Activated CD8-positive, alpha-beta memory T cell treated with anti-CD3 and anti-CD28 coated beads, Interleukin-2, amount 50 U/mL, for 24 hours (primary cell): ENCODE data around the gene UBC.
A peak's percentile ranks its signal among the peaks of the same experiment; 100 is the strongest.
"Not testable (repeated sequence)": the region's sequence is repeated elsewhere in the genome, so short reads cannot be mapped to it uniquely, and the experiment has no call there.

Source experiments
- DNase-seq: peaks from one replicate; pipeline ENCODE4 v3.0.0-alpha.2; 2020; ENCODE audit errors: extremely low read depth

Gene UBC

GRCh38 chr12:124915239-124916236 is 1.1 kb upstream of the UBC start:
- DNase-seq, result no peak

GRCh38 chr12:124913474-124914391 is 717 bp downstream of the UBC start:
- DNase-seq, result peak; percentile 87

- not testable (repeated sequence) for DNase-seq
These were observed 1.7 kb downstream of the UBC start for GRCh38 chr12:124912529-124913287.

- not testable (repeated sequence) for DNase-seq
These were observed 2.9 kb downstream of the UBC start for GRCh38 chr12:124911521-124911920.

GRCh38 chr12:124910561-124911478 is 3.6 kb downstream of the UBC start:
- DNase-seq, result no peak

GRCh38 chr12:124909831-124910560 is 4.5 kb downstream of the UBC start:
- no peak for DNase-seq

GRCh38 chr12:124906606-124907261 is 7.7 kb downstream of the UBC start:
- peak; percentile 81 for DNase-seq

GRCh38 chr12:124904306-124905098 is 9.9 kb downstream of the UBC start:
- no peak for DNase-seq

- no peak for DNase-seq
These were observed 11.5 kb downstream of the UBC start for GRCh38 chr12:124902916-124903315.

GRCh38 chr12:124901003-124901402 is 13.4 kb downstream of the UBC start:
- no peak for DNase-seq

GRCh38 chr12:124900345-124900795 is 14.1 kb downstream of the UBC start:
- DNase-seq, result not testable (repeated sequence)

- no peak for DNase-seq
These were observed 15.5 kb downstream of the UBC start for GRCh38 chr12:124898923-124899294.

GRCh38 chr12:124898200-124898922 is 16.1 kb downstream of the UBC start:
- DNase-seq, result no peak

- no peak for DNase-seq
These were observed 18.0 kb downstream of the UBC start for GRCh38 chr12:124896461-124896860.

GRCh38 chr12:124893792-124894516 is 20.5 kb downstream of the UBC start:
- DNase-seq, result no peak

GRCh38 chr12:124888260-124888659 is 26.2 kb downstream of the UBC start:
- no peak for DNase-seq

GRCh38 chr12:124887766-124888165 is 26.7 kb downstream of the UBC start:
- DNase-seq, result not testable (repeated sequence)
